Jurkat, Clone E6-1 (cell line): ENCODE measurements around the gene PCDHB2. TPM values are rescaled to one million over a fixed set of nuclear protein-coding genes. Genes with fewer than 3 reads are reported as not detected.
"Not testable (repeated sequence)": the region's sequence is repeated elsewhere in the genome, so short reads cannot be mapped to it uniquely, and the experiment has no call there.

Source experiments
- DNase-seq: peaks from one replicate; pipeline ENCODE4 v3.0.0-alpha.2; 2011; ENCODE audit warnings: low read depth, low spot score
- H3K4me3 ChIP-seq: 2 replicates; pipeline ENCODE4 v1.5.1; 2011; ENCODE audit warnings: mild to moderate bottlenecking, low read length, control low read depth, moderate library complexity
- polyA plus RNA-seq: library from polyadenylated mRNA; unstranded; fragments of >200 nt; gene quantifications from one replicate; pipeline ENCODE4 v1.2.1, GENCODE V29; 2012; ENCODE audit warnings: missing spikeins; ENCODE audit not compliant: insufficient read length, insufficient read depth

The PCDHB2 gene
- polyA plus RNA-seq: not detected

GRCh38 chr5:141094481-141095262, at the start of gene PCDHB2:
Gene PCDHB2, plus strand, starts transcription at chr5:141094615. Its CDS starts 176 bp downstream, at chr5:141094791.
- DNase-seq: peak; percentile 29
- peak within 1 kb of the TSS; percentile 13; the same call in 1 of the 2 replicates for H3K4me3 ChIP-seq

- no peak for DNase-seq
- no peak within 1 kb of the TSS for H3K4me3 ChIP-seq
Measured at GRCh38 chr5:141050622-141051520, 43.5 kb upstream of the PCDHB2 start, which contains the start of gene PCDHB1. Gene PCDHB1, plus strand, starts transcription at chr5:141051374. Its CDS starts 97 bp downstream, at chr5:141051471.

DNA sequence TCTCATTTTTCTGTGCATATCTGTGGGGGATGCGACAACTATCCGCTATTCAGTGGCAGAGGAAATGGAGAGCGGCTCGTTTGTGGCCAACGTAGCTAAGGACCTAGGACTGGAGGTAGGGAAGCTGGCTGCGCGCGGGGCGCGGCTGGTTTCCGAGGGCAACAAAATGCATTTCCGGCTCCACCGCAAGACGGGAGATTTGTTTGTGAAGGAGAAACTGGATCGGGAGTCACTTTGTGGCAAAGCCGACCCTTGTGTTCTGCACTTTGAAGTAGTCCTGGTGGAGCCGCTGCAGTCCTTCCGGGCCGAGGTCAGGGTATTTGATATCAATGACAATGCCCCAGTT, 42.9 kb upstream of the PCDHB2 start:
- no peak overlapping the region for H3K4me3 ChIP-seq

DNA sequence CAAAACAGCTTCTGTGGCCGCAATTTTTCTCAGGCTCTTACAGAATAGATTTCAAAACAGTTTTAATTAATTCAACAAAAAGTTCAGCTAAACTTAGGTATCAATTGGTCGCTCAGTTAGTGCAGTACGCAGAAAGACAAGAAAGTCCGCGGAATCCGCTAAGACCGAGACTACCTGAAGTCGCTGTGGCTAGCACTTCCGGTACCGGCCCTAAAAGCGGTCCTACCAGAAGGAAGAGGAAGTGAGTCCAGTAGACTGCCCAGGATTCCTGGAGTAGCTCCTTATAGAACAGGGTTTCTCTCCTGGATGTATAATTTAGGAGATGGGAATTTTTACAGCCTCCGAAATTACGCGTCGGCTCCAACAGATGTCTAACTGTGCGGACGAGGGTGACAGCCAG, 16.6 kb upstream of the PCDHB2 start:
- no peak for DNase-seq
- no peak overlapping the region for H3K4me3 ChIP-seq

More for the DNA sequence above, 42.9 kb upstream of the PCDHB2 start:
- no peak for DNase-seq

DNA sequence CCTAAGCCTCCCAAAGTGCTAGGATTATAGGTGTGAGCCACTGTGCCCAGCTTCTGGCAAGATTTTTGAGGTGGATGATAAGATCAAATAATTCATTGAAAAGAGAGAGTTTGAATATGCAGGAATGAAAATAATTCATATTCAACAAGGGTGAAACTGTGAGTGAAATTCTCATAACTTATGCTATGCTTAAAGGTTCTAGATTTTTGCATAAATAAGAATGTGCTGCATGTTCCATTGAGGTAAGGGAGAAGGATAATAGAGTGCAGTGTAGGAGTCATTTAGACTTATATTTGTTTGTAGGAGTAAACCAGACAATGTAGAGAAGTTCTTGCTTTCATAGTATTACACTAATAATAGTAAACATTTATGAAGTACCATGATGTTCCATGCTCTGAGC, 12.2 kb upstream of the PCDHB2 start:
- DNase-seq: no peak
- no peak overlapping the region for H3K4me3 ChIP-seq

DNA sequence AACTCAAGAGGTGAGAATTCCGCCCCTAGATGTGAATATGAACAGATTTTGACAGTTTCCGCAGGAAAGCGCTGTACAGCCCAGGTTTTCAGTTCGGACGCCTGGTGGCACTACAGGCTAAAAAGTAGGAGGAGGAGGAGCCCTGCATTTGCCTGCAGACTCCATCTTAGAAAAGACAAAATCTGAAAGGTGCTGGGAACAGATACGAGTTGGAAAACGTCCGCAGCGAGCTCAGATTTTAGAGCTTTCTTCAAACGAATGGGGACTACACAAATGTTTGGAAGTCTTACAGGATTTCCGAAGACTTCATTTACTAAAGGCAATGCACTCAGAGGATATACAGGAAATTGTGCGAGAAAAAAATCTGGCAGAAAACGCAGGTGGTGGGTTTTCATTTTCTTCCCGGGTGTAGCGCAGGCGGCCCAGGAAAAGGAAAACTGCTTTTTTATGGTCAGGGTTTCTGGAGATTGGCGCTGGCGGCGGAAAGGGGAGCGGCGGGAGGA, 9.9 kb upstream of the PCDHB2 start:
- DNase-seq: peak; percentile 58
- peak overlapping the region; percentile 44 for H3K4me3 ChIP-seq

- H3K4me3 ChIP-seq: no peak overlapping the region
- no peak for DNase-seq
Measured at GRCh38 chr5:141095263-141095641, 837 bp downstream of the PCDHB2 start.

DNA sequence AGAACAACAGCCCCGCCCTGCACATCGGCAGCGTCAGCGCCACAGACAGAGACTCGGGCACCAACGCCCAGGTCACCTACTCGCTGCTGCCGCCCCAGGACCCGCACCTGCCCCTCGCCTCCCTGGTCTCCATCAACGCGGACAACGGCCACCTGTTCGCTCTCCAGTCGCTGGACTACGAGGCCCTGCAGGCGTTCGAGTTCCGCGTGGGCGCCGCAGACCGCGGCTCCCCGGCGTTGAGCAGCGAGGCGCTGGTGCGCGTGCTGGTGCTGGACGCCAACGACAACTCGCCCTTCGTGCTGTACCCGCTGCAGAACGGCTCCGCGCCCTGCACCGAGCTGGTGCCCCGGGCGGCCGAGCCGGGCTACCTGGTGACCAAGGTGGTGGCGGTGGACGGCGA, 1.8 kb downstream of the PCDHB2 start:
- H3K4me3 ChIP-seq, DNase-seq: not testable (repeated sequence)

- H3K4me3 ChIP-seq, DNase-seq: not testable (repeated sequence)
Measured at GRCh38 chr5:141096586-141096985, 2.2 kb downstream of the PCDHB2 start.

GRCh38 chr5:141100243-141100805, 5.9 kb downstream of the PCDHB2 start, which contains the start of gene PCDHB3:
Gene PCDHB3, plus strand, starts transcription at chr5:141100473. Its CDS starts 177 bp downstream, at chr5:141100650.
- no peak for DNase-seq
- no peak within 1 kb of the TSS for H3K4me3 ChIP-seq

DNA sequence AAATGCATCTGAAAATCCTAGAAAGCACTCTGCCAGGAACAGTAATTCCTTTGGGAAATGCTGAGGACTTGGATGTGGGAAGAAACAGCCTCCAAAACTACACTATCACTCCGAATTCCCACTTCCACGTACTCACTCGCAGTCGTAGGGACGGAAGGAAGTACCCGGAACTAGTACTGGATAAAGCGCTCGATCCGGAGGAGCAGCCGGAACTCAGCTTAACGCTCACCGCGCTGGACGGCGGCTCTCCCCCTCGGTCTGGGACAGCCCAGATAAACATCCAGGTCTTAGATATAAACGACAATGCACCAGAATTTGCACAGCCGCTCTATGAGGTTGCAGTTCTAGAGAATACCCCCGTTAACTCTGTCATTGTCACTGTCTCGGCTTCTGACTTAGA, 6.6 kb downstream of the PCDHB2 start:
- no peak for DNase-seq

DNA sequence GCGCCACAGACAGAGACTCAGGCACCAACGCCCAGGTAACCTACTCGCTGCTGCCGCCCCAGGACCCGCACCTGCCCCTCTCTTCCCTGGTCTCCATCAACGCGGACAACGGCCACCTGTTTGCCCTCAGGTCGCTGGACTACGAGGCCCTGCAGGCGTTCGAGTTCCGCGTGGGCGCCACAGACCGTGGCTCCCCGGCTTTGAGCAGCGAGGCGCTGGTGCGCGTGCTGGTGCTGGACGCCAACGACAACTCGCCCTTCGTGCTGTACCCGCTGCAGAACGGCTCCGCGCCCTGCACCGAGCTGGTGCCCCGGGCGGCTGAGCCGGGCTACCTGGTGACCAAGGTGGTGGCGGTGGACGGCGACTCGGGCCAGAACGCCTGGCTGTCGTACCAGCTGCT, 7.7 kb downstream of the PCDHB2 start:
- not testable (repeated sequence) for DNase-seq, H3K4me3 ChIP-seq

More for the DNA sequence above, 6.6 kb downstream of the PCDHB2 start:
- H3K4me3 ChIP-seq: no peak overlapping the region

DNA sequence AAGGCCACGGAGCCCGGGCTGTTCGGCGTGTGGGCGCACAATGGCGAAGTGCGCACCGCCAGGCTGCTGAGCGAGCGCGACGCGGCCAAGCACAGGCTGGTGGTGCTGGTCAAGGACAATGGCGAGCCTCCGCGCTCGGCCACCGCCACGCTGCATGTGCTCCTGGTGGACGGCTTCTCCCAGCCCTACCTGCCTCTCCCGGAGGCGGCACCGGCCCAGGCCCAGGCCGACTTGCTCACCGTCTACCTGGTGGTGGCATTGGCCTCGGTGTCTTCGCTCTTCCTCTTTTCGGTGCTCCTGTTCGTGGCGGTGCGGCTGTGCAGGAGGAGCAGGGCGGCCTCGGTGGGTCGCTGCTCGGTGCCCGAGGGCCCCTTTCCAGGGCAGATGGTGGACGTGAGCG, 8.1 kb downstream of the PCDHB2 start:
- not testable (repeated sequence) for DNase-seq, H3K4me3 ChIP-seq

DNA sequence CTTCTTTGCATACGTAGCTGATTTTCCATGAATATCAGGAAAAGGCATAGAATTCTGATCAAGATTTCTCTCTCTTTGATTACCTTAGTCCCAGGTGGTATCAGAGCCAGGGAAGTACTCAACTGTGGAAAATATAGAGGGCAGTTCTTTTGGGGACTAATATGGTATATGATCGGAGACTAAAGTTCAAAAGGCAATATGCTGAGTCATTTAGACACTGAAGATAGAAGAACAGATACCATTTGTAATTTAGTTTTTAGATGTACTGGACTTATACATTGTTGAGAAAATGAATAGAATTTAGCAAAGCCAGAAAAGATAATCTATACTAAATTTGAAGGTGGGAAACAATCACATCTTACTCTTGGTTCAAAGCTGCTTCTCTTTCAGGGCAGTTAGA, 10.9 kb downstream of the PCDHB2 start:
- H3K4me3 ChIP-seq: no peak overlapping the region
- no peak for DNase-seq

GRCh38 chr5:141119250-141119649, 24.8 kb downstream of the PCDHB2 start:
- no peak overlapping the region for H3K4me3 ChIP-seq
- DNase-seq: no peak

- no peak within 1 kb of the TSS for H3K4me3 ChIP-seq
- no peak for DNase-seq
Measured at GRCh38 chr5:141121563-141121962, 27.1 kb downstream of the PCDHB2 start, which contains the start of gene PCDHB4. Gene PCDHB4, plus strand, starts transcription at chr5:141121818. Its CDS starts 181 bp downstream, at chr5:141121999.

- H3K4me3 ChIP-seq: no peak overlapping the region
- no peak for DNase-seq
Measured at GRCh38 chr5:141121985-141122384, 27.6 kb downstream of the PCDHB2 start.

- DNase-seq, H3K4me3 ChIP-seq: not testable (repeated sequence)
Measured at GRCh38 chr5:141123396-141124135, 29.2 kb downstream of the PCDHB2 start.

GRCh38 chr5:141127305-141127704, 32.9 kb downstream of the PCDHB2 start:
- DNase-seq: no peak
- no peak overlapping the region for H3K4me3 ChIP-seq
